GM12801 (cell line): Measurements from ENCODE around the gene SRGAP1.

Experiments
- CTCF ChIP-seq: IDR thresholded peaks from one replicate; pipeline ENCODE4 v1.5.1; 2011; ENCODE audit warnings: control low read depth; ENCODE audit not compliant: insufficient read length; ENCODE audit errors: extremely low read depth

Gene SRGAP1

GRCh38 chr12:64054079-64054520, 209.6 kb downstream of the SRGAP1 start:
- no peak for TF ChIP-seq CTCF

- TF ChIP-seq CTCF: no peak
Measured at GRCh38 chr12:64056741-64057140, 212.2 kb downstream of the SRGAP1 start.

- TF ChIP-seq CTCF: no peak
Measured at GRCh38 chr12:64057706-64058105, 213.2 kb downstream of the SRGAP1 start.

GRCh38 chr12:64058541-64059265, 214.2 kb downstream of the SRGAP1 start:
- TF ChIP-seq CTCF: no peak

- TF ChIP-seq CTCF: no peak
Measured at GRCh38 chr12:64059685-64060084, 215.2 kb downstream of the SRGAP1 start.

GRCh38 chr12:64061868-64062375, 217.4 kb downstream of the SRGAP1 start:
- no peak for TF ChIP-seq CTCF

- no peak for TF ChIP-seq CTCF
Measured at GRCh38 chr12:64063121-64063520, 218.6 kb downstream of the SRGAP1 start.
